Stimulated activated CD4-positive, alpha-beta T cell treated with anti-CD3 and anti-CD28 coated beads, Interleukin-1b, Interleukin-23, amount 100 ng/mL, for 1 hour (primary cell): Measurements from ENCODE around the gene GPR63.

Experiments used
- DNase-seq, 2 donors: peaks; one replicate each; pipeline ENCODE4 v3.0.0-alpha.2; 2020; ENCODE audit warnings: low read depth in 2 of 2

Gene GPR63

DNA sequence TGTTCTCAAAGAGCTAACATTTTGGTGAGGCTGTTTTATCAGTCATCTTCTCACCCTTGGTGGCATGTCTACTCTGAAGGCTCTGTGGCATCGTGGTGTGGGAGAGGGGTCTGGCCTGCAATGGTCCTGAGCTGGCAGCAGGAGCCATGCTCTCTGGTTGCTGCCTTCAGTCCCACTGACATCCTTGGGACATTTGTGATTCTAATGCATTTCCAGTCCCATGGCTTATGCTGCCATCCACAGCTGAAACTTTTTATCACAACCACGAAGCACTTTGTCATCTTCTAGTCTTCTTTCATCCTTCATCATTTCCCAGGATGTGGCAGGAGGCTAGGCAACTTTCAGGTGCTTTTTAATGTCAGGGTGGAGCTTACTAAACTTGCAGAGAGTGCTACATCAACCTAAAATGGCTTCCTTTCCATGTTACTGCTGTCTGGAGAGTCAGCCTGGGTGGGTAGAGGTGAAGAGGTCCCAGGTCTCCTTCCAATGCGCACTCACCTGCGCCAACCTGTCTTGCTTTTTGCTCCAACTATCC is 77.1 kb downstream of the GPR63 start:
- DNase-seq: no peak

DNA sequence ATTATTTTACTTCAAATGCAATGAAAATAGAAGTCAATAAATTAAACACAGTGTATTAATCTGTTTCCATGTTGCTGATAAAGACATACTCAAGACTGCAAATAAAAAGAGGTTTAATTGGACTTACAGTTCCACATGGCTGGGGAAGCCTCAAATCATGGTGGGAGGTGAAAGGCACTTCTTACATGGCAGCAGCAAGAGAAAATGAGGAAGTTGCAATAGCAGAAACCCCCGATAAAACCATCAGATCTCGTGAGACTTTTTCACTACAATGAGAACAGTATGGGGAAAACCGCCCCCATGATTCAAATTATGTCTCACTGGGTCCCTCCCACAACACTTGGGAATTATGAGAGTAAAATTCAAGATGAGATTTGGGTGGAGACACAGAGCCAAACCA is 82.2 kb downstream of the GPR63 start:
- DNase-seq: no peak

DNA sequence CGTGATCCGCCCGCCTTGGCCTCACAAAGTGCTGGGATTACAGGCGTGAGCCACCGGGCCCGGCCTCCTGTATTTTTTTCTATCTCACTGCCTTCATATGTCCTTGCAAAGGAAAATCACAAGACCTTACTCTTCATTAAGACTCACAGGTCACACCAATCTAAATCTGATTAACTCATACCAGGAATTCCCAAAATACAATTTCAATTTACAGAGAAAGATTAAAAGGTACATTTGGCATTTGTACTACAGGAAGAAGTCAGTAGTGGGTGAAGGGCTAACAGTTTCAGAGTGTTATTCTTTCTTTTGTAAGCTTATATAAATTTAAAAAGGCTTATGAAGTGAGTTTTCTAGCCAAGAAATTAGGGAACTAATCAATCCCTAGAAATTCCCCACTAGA is 87.4 kb downstream of the GPR63 start:
- DNase-seq: no peak
